TTC549 (cell line): ENCODE results near the gene CIZ1.

Source experiments
- FAIRE-seq: peaks from 2 replicates; lab custom pipeline; 2012; peaks lifted over from hg19 to GRCh38; lab: Jason Lieb, UNC

Gene CIZ1

DNA sequence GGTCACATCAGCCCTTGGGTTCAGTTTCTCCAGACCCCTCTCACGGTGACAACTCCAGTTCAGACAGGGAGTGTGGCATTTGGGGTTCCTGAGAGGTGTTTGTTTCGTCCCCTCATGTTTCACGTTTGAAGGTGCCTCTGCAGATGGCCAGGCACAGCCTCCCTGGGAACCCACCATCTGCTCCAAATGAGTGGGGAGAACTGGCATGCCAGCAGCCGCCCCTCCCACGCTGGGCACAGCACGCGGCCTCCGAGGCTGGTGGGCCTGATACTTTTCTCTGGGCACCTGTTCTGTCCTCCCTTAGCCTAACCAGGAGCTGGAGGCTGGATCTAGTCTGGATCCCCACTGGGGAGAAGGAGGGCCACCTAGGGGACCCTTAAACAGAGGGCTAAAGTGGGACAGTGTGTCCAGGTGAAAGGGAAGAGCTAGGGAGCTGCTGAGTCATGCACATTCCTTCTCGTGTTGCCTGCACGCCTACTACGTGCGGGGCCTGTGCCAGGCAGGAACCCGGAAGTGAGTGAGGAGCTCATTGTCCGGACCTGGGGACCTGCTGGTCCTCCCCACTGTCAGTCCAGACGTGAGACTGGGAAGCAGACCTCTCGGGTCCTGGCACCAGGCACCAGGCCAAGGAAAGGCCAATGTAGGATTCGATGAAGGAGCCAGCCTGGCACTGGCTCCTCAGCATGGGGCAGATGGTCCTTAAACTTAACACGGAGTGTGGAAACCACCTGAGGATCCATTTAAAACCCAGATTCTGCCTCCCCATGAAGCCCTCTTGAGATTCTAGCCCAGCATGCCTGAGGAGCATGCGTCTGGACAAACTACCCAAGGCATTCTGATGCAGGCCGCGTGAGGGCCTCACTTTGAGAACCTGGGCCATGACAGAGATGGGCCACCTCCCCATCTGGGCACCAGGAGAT, 23.5 kb upstream of the CIZ1 start:
- FAIRE-seq = no peak

DNA sequence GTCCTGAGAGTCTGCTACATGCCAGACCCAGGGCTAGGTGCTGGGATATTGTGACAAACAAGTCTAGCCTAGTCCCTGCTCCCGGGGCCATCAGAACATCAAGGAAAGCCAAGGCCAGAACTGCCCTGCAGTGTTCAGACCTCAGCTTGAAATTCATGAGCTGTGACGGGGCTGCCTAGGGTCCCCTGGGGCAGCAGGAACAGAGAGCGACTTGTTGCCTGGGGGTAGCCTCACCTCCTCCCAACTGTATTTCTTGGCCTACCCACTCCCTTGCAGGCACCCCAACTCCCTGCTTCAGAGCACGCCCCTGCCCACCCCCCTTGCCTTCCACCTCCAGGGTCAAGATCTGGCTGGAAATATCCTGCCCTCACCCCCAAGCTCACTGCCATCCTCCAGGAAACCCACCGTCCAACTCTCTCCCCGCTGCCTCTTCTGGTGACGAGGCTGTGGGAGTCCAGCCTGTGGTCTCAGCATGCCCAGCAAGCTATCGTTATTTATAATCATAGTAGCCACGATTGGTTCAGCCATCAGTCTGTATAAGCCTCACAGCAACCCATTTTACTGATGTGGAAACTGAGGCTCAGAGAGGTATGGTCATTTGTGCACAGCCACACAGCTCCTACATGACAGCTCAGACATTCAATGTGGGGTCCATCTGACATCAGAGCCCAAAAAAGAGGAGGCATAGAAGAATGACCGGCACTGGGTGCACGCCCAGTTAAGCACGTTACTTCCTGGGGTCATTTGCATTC, 22.6 kb upstream of the CIZ1 start:
- no peak for FAIRE-seq

DNA sequence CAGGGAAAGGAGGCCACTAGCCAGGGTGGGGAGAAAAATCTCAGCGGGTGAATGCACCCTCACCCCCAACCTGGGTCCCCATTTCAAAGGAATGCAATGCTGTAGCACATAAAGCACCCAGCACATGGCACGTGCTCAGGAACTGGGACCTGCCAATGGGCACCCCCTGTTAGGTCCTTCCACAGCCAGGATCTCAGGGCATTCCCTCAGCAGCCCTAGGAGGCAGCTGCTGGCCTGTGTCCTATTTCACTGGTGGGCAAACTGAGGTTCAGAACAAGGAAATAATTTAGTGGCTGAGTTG, 20.6 kb upstream of the CIZ1 start:
- FAIRE-seq = no peak

DNA sequence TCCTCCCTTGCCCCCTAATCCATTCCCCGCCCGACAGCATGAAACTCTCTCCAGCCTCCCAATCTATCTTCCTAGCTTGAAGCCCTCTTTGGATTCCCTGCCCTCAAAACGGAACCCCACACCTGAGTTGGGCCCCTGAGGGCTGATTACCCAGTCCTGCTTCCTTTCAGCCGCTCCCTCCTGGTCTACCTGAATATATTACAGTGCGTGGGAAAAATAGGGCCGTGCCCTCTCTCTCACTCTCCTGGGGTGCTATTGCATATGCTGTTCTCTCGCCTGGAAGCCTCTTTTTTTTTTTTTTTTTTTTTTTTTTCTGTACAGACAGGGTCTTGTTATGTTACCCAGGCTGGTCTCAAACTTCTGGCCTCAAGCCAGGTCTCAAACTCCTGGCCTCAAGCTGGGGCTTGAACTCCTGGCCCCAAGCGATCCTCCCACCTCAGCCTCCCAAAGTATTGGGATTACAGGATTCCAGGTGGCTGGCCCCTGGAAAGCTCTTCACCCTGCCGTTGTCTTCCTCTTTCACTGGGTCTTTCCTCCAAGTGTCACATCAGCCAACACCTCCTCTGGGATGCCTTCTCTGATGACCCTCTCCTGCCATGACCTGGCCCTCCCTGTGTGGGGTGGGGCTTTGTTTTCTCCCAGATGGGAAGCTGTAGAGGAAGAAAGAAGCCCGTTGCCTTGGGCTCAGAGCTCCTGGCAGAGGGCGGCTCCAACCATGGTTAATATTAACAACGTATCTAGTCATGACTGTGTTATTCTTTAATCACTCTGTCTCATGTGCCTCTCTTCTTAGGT, 20.0 kb upstream of the CIZ1 start:
- FAIRE-seq = no peak

DNA sequence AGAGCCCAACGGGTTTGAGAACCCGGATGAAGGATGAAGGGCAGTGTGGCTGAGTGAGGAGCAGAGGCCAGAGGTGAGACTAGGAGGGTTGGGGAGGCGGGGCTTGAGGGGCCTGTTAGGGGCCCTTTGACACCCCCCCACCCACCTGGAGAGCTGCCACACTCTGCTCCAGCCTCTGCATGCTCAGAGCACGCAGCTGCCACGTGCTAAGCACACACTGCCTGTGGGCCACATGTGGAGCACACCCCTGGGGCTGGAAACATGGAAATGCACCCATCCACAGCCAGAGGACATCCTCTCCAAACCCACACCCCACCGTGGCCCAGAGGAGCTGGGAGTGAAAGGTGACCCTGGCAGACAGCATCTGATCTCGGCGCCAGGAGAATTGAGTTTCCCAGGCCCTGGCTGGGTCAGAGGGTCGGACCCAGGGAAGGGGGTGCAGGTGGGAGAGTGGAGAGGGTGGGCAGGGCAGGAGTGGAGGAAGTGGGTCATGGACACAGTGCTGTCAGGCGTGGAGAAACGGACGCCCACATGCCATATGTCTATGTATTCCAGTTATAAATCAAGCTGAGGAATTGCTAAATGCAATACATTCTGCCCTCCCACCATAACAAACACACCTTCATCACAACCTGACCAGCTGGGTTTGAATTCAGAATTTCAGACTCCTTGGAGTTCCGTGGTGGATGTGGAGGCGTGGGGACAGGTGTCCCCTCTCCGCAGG, 17.7 kb upstream of the CIZ1 start:
- no peak for FAIRE-seq

DNA sequence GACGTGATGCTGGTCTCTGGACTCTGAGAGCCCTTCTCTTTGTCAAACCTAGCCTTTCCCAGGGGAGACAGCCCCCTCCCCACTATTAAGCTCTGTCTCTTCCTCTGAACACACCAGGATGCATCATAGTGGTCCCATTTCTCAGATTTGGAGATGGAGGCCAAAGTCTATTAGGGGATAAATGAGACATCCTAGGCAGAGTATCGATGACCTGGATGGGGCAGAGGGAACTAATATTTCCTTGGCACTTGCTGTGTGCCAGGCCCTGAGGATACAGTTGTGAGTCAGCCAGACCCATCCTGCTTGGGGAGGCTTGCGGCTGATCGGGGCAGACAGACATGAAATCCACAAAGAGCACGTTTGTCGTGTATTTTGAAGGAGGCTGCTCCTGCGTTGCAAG, 17.0 kb upstream of the CIZ1 start:
- no peak for FAIRE-seq

DNA sequence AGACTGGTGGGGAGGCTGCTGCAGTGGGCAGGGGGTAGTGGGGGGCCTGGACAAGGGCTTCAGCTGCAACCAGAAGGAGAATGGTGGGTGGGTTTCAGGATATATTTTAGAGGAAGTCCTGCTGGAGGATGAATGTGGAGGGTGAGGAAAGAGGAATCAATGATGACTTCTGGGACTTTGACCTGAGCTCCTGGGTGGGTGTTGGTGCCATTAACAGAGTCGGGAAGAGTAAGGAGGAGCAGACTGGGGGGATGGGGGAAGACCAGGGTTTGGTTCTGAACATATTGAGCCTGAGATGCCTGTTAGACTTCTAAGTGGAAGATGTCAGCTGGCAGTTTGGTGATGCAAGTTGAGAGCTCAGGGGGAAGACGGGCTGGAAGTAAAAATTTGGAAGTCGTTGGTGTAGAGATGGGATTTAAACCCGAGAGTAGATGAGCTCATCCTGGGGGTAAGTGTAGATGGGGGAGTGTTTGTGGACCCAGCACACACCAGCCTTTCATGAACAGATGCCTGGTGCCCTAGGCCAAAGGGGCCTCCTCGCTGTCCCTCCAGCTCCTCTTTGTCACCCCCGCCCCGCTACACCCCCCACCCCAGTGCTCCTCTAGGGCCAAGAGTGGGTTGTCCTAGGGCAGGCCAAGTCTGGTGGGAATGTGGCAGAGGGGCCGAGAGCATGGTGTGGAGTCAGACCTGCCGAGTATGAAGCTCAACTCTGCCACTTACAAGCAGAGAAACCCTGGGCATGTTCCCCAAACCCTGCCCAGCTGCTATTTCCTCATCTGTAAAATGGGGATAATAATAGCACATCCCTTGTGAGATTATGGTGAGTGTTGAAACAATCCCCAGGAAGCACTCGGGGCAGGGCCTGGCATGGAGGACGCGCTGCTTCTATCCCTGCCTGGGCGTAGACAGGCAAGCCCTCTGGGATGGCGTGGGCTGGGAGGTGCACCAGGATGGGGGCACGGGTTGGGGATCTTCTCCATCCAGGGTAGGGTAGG, 15.8 kb upstream of the CIZ1 start:
- FAIRE-seq = no peak

DNA sequence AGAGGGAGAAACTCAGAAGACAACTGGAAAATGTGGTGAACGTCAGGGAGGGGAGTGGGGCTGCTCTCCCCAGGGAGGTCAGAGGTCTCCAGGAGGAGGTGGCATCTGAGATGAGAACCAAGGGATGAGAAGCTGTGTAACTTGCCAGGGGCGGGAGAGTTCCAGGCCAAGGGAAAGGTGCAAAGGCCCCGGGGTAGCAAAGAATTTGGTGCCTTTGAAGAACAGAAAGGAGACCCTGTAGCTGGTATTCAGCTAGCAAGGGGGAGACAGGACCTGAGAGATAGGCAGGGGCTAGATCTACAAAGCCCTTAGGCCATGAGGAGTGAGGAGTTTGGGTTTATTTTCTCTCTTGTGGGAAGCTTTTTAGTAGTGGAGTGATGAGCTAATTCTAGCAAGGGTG, 15.1 kb upstream of the CIZ1 start:
- no peak for FAIRE-seq

DNA sequence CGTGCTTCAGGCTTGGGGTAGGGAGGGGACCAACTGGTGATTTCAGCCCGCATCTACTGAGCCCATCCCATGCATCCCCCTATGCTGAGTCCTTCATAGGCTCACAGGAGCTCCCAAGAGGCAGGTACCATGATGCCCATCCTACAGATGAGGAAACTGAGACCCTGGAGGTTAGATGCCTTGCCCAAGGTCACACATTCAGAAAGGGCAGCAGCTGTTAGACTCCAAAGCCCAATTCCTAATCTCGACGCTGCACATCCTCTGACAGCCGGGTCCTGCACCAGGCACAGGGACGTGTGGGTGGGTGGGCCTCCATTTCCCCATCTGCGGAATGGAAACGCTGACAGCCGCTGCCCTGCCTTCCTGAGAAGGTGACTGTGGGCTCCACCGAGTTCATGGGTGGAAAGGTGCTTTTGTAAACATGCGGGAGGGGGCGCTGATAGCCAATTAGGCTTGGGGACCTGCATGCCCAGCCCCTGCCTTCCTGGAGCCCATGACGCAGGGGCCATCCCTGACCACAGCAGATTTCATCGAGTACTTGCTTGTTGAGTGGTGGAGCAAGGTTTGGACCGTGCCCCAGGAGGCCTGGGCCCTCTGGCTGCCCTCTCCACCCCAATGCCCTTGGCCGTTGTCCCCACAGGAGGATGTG, 14.0 kb upstream of the CIZ1 start:
- FAIRE-seq = no peak

DNA sequence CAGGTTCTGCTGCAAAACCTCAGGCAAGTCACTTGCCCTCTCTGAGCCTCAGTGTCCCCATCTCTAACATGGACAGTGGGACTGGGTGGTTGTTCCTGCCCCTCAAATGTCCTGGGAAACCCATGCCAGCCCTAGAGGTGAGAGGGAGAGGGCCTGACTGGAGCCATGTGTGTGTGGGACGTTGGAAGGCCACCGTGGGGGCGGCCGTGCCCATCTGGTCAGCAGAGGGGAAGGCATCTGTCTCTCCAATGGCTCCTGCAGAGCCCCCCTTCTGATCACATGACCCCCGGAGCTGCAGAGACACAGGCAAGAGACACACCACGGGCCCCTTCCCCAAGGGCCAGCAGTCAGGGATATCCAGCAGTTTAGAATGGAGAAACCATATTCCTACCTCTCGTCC, 13.5 kb upstream of the CIZ1 start:
- no peak for FAIRE-seq

DNA sequence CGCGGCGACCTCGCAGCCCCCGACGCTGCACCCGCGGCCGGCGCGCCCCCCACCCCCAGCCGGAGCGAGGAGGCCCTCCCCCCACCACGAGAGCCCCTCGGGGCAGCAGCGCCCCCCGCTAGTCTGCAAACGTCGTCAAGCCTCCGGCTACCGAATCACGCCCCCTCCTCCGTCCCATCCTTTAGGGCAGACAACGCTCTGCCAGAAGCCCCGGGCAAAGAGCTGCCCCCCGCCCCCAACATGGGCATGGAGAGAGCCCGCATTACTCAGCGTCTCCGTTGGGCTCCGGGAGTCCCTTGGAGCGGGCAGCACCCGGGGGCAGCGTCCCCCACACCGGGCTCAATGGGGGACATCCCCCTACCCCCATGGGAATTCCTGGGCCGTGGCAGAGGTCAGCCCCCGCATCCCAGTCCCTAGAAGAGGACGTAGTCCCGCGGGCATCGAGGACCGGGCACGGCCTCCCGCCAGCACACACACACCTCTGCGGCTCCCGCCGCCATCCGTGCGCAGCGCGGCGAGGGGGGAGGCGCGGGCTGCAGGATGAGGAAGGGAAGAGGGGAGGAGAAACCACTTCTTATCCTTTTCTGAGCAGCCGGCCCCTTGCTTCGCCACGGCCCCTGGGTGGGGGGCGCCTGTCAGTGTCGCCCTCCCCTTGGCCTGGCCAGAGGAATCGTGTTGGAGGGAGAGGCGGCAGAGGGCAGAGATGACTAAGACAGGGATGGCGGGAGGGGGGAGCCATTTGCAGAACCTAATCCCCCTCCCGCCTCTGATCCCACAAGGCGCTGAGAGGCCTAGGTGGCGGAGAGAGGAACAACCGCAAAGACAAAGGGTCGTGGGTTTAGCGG, 12.6 kb upstream of the CIZ1 start:
- FAIRE-seq = no peak

DNA sequence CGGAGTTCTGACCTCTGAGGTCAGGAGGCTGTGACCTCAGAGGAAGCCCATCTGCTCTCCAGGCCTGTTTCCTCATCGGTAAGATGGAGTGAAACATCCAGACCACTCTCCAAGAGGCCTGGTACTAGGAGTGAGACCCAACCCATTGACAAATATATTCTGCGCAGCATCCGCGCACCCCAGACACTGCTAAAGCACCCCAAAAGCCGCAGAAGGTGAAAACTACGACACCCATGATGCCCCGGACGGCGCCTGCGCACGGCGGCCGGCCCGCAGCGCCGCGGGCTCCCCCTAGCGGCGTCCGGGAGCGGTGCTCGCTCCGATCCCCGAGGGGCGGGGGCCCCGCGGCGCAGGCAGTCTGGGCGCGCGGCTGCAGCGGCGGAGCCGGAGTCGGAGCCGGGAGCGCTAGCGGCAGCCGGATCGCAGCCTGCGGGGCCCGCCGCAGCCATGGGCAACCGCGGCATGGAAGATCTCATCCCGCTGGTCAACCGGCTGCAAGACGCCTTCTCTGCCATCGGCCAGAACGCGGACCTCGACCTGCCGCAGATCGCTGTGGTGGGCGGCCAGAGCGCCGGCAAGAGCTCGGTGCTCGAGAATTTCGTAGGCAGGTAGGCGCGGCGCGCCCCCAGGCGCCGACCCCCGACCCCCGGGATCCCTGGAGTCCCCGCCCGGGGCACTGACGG, 11.8 kb upstream of the CIZ1 start, which contains the start of gene DNM1:
TSS of gene DNM1 (plus strand) at position 356 of the 683 bp plus-strand sequence. CDS start at position 448, 92 bp downstream.
- FAIRE-seq = no peak

DNA sequence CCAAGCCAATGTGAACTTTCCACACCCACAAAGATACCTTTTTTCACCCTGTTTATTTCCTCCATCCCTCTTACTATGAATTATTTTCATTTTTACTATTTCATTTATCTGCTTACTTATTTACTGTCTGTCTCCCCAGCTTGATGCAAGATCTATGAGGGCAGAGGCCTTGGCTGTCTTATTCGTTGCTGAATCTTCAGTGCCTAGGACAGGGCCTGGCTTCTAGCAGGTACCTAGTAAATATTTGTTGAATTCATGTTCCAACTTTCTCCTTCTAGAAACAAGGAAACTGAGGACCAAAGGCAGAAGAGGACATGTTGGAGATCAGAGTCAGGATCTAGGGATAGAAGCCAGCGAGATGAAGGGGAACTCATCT, 11.3 kb upstream of the CIZ1 start:
- FAIRE-seq = no peak

DNA sequence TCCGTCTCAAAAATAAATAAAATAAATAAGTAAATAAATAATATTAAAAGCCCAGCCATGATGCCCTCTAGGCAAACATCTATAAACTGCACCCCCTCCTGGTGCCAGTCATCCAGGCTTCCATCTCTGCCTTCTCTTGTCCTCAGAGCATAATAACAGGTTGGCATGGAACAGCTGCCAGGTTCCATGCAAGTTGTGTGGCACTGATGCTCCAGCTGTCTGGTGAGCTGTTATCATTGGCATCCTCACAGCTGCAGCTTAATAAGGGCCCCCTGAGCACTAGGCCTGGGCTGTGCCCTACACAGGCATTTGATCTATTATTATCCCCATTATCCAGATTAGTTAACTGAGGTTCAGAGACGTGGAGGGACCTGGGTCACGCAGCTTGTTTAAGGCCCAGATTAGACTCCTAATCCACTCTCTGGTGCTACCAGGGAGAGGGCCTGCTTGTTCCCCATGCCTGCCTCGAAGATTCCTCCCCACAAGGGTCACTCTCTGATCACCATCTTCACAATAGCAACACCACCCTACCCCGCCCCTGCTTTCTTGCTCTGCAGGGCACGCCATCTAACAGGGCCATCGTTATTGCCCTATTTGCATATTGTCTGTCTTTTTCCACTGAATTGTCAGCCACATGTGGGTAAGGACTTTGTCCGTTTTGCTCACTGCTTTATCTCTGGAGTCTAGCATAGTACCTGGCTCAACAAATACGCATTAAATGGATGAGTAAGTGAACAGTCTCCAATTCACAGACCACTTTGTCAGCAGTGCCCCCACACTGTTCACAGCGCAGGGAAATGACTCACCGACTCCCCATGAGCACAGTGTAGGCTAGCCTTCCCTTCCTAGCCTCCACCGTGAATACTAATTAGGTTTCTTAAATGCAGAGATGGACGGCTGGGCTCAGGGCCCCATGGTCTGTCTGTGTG, 10.3 kb upstream of the CIZ1 start:
- no peak for FAIRE-seq

DNA sequence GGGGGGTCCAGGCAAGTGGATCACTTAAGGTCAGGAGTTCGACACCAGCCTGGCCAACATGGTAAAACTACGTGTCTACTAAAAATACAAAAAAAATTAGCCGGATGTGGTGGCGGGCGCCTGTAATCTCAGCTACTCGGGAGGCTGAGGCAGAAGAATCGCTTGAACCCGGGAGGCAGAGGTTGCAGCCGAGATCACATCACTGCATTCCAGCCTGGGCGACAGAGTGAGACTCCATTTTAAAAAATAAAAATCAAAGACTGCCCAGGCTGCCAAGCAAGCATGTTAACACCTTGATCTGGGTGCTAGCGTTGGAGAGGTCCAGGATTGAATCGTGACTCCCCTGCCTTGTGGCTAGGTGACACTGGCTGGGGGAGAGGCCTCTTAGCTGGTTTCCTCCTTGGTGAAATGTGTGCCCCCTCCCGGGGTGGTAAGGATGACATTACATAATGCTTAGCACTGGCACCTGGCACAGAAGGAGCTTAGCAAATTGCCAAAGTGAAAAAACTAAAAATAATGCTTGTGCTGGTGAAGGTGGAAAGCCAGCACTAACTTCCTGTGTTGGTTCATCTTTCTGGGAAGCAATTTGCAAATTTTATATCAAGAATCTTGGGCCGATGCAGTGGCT, 2.2 kb upstream of the CIZ1 start:
- FAIRE-seq = no peak

DNA sequence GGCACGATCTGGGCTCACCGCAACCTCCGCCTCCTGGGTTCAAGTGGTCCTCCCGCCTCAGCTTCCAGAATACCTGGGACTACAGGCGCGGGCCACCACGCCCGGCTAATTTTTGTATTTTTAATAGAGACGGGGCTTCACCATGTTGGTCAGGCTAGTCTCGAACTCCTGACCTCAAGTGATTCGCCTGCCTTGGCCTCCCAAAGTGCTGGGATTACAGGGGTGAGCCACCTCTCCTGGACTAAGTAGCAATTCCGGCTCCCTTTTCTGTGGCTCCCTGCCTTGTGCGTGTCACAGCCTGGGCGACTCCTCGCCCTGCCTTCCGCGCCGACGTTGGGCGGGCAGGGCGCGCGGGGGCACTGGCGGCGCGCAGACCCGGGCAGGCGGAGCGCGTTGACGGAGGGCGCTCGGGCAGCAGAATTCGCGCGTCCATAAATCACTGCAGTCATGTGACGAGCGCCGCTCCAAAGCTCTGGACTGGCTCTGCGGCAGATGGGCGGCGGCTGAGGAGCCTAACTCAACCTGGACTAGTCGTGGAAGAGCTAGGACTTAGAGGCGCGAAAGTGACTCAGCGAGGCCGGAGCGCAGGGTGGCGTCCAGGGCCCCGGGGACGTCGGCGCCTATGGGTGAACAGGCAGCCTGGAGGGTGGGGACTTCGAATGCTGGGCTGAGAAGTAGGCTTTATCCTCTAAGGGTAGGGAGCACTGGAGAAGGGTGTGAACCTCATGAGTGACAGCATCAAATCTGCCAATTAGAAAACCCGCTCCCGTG, 1.4 kb upstream of the CIZ1 start:
- FAIRE-seq = no peak
